OCI-LY7 (cell line): ENCODE data around the gene DLGAP1.

ENCODE experiments used
- CTCF ChIP-seq: fragments of 200-600 bp; sonication (generic); conservative IDR thresholded peaks from 2 replicates; pipeline ENCODE4 v1.5.1; 2014; ENCODE audit warnings: mild to moderate bottlenecking, antibody characterized with exemption, low read length, moderate library complexity, mixed read lengths
- EZH2phosphoT487 ChIP-seq: fragments of 200-600 bp; sonication (generic); IDR thresholded peaks from 2 replicates; pipeline ENCODE4 v1.6.1; 2018; ENCODE audit warnings: low read depth, borderline replicate concordance, mild to moderate bottlenecking, mixed run types, antibody characterized with exemption, low read length, moderate library complexity, mixed read lengths

- TF ChIP-seq CTCF = no peak
- no peak for TF ChIP-seq EZH2phosphoT487
Measured at GRCh38 chr18:3857544-3857943, 597.6 kb downstream of the DLGAP1 start.
